SKM-1 treated with dmso at 0.1 percent for 144 hours (cell line): ENCODE data around the gene LRFN5.
"Not testable (repeated sequence)": the region's sequence is repeated elsewhere in the genome, so short reads cannot be mapped to it uniquely, and the experiment has no call there.

Experiments used
- DNase-seq: peaks from one replicate; lab custom pipeline; 2025; ENCODE audit not compliant: unreplicated experiment; lab: John Stamatoyannopoulos, UW

LRFN5 gene

DNA sequence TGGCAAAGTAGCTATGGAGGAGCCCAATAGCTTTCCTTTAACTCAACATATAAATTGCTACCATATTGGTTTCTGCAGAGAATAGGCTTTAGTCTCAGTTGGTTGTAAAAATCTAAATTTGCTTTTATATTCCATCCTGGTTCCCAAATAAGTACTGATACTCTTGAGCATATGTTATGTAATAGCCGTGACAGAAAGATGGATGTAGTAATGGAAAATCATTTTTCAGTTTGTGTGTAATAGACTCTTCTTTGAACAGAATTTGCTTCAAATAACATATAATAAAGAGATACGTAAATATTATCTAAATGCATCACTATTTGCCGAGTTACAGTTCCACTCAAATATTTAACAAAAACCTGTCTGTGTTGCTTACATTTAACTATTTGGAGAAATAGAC, 271.6 kb downstream of the LRFN5 start:
- no peak for DNase-seq

DNA sequence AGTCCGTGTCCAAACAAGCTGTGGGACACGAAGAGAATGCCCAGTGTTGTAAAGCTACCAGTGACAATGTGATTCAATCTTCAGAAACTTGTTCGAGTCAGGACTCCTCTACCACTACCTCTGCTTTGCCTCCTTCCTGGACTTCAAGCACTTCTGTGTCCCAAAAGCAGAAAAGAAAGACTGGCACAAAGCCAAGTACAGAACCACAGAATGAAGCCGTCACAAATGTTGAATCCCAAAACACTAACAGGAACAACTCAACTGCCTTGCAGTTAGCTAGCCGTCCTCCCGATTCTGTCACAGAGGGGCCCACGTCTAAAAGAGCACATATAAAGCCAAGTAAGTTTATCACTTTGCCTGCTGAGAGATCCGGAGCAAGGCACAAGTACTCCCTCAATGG, 284.9 kb downstream of the LRFN5 start:
- DNase-seq, result no peak

DNA sequence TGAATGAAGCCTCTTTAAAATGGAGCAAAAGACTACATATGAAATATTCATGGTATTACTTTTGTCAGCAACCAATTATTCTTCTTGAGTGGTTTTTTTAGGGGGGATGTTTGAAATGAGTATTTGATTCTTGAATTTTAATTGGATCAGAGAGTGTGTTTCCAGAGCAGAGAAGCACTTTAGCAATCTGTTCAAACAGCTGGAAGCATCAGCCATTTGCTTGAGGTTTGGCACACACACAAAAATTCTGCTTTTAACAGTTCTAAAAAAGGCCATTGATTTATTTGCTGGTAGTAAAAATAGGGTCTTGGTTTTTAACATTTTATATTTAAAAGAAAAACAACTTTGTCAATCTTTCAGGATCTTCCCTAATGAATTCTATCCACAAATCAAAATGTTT, 292.7 kb downstream of the LRFN5 start:
- no peak for DNase-seq

DNA sequence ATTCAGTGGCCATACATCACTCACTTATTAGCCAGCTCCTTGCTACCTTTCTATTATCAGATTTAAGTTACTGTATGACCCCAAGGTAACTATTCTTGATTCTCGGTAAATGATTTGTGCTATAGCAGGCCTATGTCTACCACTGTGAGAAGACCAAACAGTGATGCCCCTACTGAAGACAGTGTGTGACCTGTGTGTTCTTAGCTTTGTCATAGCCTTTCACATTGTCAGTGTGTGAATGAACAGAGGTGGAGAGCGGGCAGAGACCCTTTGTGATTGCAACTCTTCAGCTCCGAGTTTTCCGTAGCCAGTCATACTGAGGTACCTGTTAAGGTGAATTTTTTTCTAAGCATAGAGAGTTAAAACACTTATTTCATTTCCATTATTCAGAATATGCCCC, 294.0 kb downstream of the LRFN5 start:
- DNase-seq, result no peak

DNA sequence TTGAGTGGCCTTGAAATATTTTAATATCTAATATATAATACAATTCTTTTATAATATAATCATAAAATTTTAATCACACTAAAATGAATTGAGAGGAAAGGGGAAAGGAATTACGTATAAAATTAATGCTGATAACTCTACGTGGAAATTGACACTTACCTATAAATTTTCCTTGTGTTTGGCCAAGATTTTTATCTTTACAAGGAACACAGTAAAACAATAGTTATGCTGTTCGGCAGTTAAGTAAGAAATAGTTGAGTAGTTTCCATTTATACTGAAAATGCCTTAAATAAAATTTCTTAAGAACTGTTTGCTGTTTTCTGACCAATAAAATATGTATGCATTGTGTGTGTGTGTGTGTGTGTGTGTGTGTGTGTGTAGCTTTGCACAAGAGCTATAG, 294.4 kb downstream of the LRFN5 start:
- DNase-seq, result no peak

DNA sequence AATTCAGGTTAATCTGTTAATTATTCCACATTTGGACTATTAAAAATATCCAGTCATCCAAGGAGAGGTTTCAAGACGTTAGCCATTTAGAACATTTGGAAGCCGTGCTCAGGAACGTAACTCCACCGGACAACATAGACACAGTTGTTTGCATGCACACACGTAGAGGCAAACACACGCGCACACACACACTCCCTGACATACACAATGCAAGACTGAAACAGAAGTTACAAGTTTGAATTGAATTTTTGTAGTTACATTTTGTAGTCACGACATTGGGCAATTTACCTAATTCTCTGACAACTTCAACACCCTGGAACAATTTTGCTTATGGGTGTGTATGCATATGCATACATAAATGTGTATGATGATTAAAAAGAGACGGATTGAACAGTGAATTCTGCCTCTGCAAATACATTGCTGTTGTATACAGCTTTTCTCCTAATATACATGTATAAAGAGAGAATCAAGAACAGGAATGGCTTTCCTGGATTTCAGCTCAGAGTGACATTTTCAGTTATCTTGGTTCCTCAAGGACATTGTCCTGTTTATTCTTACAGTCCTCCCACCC, 298.8 kb downstream of the LRFN5 start:
- DNase-seq, result no peak

DNA sequence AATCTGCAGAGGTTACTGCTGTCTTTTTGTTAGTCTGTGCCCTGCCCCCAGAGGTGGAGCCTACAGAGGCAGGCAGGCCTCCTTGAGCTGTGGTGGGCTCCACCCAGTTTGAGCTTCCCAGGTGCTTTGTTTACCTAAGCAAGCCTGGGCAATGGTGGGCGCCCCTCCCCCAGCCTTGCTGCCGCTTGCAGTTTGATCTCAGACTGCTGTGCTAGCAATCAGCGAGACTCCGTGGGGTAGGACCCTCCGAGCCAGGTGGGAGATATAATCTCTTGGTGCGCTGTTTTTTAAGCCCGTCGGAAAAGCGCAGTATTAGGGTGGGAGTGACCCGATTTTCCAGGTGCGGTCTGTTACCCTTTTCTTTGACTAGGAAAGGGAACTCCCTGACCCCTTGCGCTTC, 304.5 kb downstream of the LRFN5 start:
- not testable (repeated sequence) for DNase-seq

DNA sequence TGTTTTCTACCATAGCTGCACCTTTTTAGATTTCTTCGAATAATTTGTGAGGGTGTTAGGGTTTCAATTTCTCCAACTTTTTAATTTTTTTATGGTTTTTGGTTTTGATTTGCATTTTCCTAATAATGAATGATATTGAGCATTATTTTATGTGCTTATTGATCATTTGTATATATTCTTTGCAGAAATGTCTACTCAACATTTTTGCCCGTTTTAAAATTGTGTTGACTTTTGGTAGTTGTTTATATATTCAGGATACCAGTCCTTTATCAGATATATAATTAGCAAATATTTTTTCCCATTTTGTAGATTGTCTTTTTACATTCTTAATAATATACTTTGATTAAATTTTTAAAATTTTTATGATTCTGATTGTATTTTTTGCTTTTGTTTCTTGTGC, 306.7 kb downstream of the LRFN5 start:
- no peak for DNase-seq

DNA sequence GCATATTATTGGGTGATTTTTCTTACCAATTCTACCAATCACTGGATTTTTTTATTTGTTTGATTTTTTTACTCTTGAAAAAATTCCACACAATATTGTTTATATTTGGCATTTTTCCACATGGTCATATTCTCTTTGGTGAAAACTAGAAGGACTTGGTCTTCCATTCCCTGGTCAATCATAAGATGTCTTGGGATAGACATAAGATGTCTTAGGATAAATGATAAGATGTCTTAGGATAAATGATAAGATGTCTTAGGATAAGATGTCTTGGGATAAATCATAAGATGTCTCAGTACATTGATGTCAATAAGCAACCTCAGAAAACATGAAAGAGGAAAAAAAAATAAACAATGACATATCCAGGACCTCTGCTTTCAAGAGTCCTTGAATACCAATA, 309.1 kb downstream of the LRFN5 start:
- no peak for DNase-seq

DNA sequence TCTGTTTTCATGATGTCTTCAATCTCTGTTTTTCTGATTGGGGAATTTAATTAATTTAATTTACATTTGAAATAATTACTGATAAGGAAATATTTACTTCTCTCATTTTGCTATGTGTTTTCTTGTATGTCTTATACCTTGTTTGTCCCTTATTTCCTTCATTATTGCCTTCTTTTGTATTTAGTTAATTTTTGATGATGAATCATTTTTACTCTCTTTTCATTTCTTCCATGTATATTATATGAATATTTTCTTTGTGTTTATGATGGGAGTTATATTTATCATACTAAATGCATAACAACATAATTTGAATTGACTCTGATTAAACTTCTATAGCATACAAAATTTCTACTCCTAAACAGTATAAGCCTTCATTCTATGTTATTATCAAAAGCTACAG, 309.6 kb downstream of the LRFN5 start:
- no peak for DNase-seq

DNA sequence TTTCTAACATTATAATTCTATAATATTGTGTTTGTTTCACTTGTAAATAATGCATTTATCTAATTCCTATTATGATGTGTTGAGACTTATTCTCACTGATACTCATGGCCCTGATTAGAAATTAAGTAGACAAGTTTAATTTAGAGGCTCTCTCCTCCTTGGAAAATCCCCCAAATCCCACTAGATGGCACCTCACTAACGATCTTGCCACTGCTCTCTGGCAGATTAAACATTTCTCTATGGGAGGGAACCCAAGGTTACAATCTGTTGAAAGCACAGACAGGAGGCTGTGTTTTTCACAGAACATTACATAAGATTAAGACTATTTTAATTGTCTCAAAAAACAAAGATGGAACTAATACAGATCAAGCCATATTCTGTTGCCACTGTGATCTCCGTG, 318.7 kb downstream of the LRFN5 start:
- no peak for DNase-seq

DNA sequence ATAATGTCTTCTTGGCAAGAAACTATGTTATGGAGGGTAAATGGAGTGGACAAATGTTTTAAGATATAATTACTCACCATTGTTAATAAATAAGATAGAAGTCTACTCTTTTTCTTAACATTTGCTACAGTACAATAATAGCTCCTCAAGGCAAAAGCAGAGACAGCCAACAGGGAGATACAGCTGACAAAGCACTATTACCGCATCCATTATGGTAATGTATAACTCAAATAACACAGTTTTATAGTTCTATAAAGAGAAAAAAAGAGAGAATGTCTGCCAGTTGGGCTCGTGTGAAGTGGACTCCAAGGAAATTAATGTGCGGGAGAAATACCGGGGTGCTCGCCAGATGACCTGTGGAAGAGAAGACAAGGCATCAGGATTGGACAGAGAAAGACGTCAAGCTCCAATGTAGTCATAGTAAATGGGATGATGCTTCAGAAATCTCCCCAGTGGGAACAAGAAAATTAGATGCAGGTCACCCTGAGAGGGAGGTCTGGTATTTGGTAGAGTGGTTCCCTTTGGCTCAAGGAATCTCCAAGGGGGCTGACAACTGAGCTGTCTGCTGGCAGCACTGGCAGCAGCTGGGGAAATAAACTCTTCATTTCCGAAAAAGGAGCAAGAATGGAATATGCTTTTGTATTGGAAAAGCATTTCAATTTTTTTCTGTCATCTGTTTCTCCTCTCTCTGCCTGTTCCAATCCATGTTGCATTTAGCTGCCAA, 343.9 kb downstream of the LRFN5 start:
- DNase-seq, result no peak
